IMR-90 (cell line): ENCODE results near the gene WDR48. TPM values are rescaled to one million over a fixed set of nuclear protein-coding genes. Genes with fewer than 3 reads are reported as not detected.

Experiments used
- ATAC-seq: fragments of 200-7000 bp; cut with Tn5 transposase; 2 replicates; pipeline ENCODE4 v1.9.1; 2020; ENCODE audit warnings: low read depth, mild to moderate bottlenecking, moderate library complexity
- BruUV-seq: library from RNA; stranded (reverse); fragments of 400-500 nt; replicated peaks from 2 replicates; lab custom pipeline; 2021; lab: Mats Ljungman, UMichigan
- CTCF ChIA-PET: fragments of 300-600 bp; formaldehyde crosslinking; extraction: SDS; loops from one replicate; lab custom pipeline; 2021; ENCODE audit warnings: antibody characterized with exemption; lab: Yijun Ruan, JAX
- POLR2A ChIA-PET: fragments of 300-600 bp; sonication (Branson Sonifier 250); formaldehyde crosslinking; loops from one replicate; lab custom pipeline; 2022; ENCODE audit warnings: antibody characterized with exemption; ENCODE audit not compliant: unreplicated experiment; lab: Charles Lee
- DNase-seq: peaks from one replicate; pipeline ENCODE4 v3.0.0; 2013
- H2AFZ ChIP-seq: replicated peaks from 2 replicates; pipeline ENCODE3; 2013; ENCODE audit warnings: low read length, mild to moderate bottlenecking; ENCODE audit not compliant: poor library complexity
- H2AK5ac ChIP-seq: 2 replicates; pipeline ENCODE4 v1.6.1; 2013; ENCODE audit warnings: low read depth, low read length, inconsistent platforms
- H2AK9ac ChIP-seq: replicated peaks from 2 replicates; pipeline ENCODE3; 2013; ENCODE audit warnings: mild to moderate bottlenecking, low read depth, low read length, moderate library complexity; ENCODE audit not compliant: poor library complexity
- H2BK120ac ChIP-seq: 2 replicates; pipeline ENCODE4 v1.6.1; 2013; ENCODE audit warnings: low read depth, low read length, inconsistent platforms
- H2BK15ac ChIP-seq: 3 replicates; pipeline ENCODE4 v1.6.1; 2013; ENCODE audit warnings: low read depth, low read length, inconsistent platforms
- H2BK20ac ChIP-seq: 2 replicates; pipeline ENCODE4 v1.6.1; 2013; ENCODE audit warnings: low read depth, mild to moderate bottlenecking, inconsistent platforms, low read length, moderate library complexity
- H2BK5ac ChIP-seq: 2 replicates; pipeline ENCODE4 v1.6.1; 2013; ENCODE audit warnings: mild to moderate bottlenecking, low read depth, low read length, inconsistent platforms; ENCODE audit not compliant: poor library complexity, severe bottlenecking
- H3K14ac ChIP-seq: replicated peaks from 2 replicates; pipeline ENCODE4 v1.6.1; 2013; ENCODE audit warnings: low read depth, low read length, inconsistent platforms
- H3K18ac ChIP-seq: 2 replicates; pipeline ENCODE4 v1.6.1; 2013; ENCODE audit warnings: low read depth, low read length, control low read depth
- H3K23ac ChIP-seq: 2 replicates; pipeline ENCODE4 v1.6.1; 2013; ENCODE audit warnings: low read depth, low read length, inconsistent platforms
- H3K27ac ChIP-seq: 2 replicates; pipeline ENCODE4 v1.5.1; 2013; ENCODE audit warnings: mild to moderate bottlenecking, control low read depth, low read length; ENCODE audit not compliant: insufficient read depth
- H3K27me3 ChIP-seq: 2 replicates; pipeline ENCODE4 v1.6.1; 2013; ENCODE audit warnings: low read length; ENCODE audit not compliant: control insufficient read depth, insufficient read depth
- H3K36me3 ChIP-seq: 2 replicates; pipeline ENCODE4 v1.6.1; 2013; ENCODE audit warnings: low read length, mixed read lengths; ENCODE audit not compliant: control insufficient read depth, insufficient read depth
- H3K4ac ChIP-seq: 2 replicates; pipeline ENCODE4 v1.6.1; 2013; ENCODE audit warnings: low read depth, low read length, inconsistent platforms
- H3K4me1 ChIP-seq: 2 replicates; pipeline ENCODE4 v1.6.1; 2013; ENCODE audit warnings: low read length, mixed read lengths; ENCODE audit not compliant: control insufficient read depth, insufficient read depth
- H3K4me2 ChIP-seq: 2 replicates; pipeline ENCODE4 v1.6.1; 2013; ENCODE audit warnings: low read depth, mild to moderate bottlenecking, control low read depth, low read length, moderate library complexity
- H3K4me3 ChIP-seq: 2 replicates; pipeline ENCODE4 v1.5.1; 2013; ENCODE audit warnings: low read depth, mild to moderate bottlenecking, control low read depth, low read length, moderate library complexity; ENCODE audit not compliant: insufficient read depth
- H3K56ac ChIP-seq: 2 replicates; pipeline ENCODE4 v1.6.1; 2013; ENCODE audit warnings: low read length, inconsistent platforms; ENCODE audit not compliant: insufficient read depth; ENCODE audit errors: extremely low read depth
- H3K79me1 ChIP-seq, 2 experiments: 2 replicates each; pipeline ENCODE4 v1.6.1; 2013; ENCODE audit warnings: low read length in 2 of 2, inconsistent platforms in 1 of 2, low read depth in 1 of 2
- H3K9ac ChIP-seq: 2 replicates; pipeline ENCODE4 v1.6.1; 2013; ENCODE audit warnings: low read depth, low read length, control low read depth
- H3K9me1 ChIP-seq: 2 replicates; pipeline ENCODE4 v1.6.1; 2013; ENCODE audit warnings: low read length, inconsistent platforms; ENCODE audit not compliant: insufficient read depth
- H3K9me3 ChIP-seq: 2 replicates; pipeline ENCODE4 v1.6.1; 2013; ENCODE audit warnings: low read length; ENCODE audit not compliant: control insufficient read depth, insufficient read depth
- H4K20me1 ChIP-seq: 2 replicates; pipeline ENCODE4 v1.6.1; 2013; ENCODE audit warnings: low read length, inconsistent platforms; ENCODE audit not compliant: insufficient read depth
- H4K5ac ChIP-seq: 2 replicates; pipeline ENCODE4 v1.6.1; 2013; ENCODE audit warnings: mild to moderate bottlenecking, low read depth, low read length, control low read depth
- H4K8ac ChIP-seq, 2 experiments: 2 replicates each; pipeline ENCODE4 v1.6.1; 2013; ENCODE audit warnings: low read depth in 2 of 2, low read length in 2 of 2, control low read depth in 1 of 2, inconsistent platforms in 1 of 2
- H4K91ac ChIP-seq: 2 replicates; pipeline ENCODE4 v1.6.1; 2013; ENCODE audit warnings: low read depth, low read length, inconsistent platforms; ENCODE audit not compliant: insufficient read depth
- BHLHE40 ChIP-seq: fragments of 150-350 bp; IDR thresholded peaks from 2 replicates; pipeline ENCODE4 v1.6.1; 2016; ENCODE audit warnings: mild to moderate bottlenecking, low read depth, low read length
- CEBPB ChIP-seq: IDR thresholded peaks from 2 replicates; pipeline ENCODE4 v1.6.1; 2012; ENCODE audit warnings: low read depth, low read length, improper control_type of control experiment
- CTCF ChIP-seq: conservative IDR thresholded peaks from 2 replicates; pipeline ENCODE4 v1.5.1; 2012; ENCODE audit warnings: mild to moderate bottlenecking, low read depth, low read length, improper control_type of control experiment
- FOS ChIP-seq: fragments of 150-350 bp; IDR thresholded peaks from 2 replicates; pipeline ENCODE4 v1.6.1; 2016; ENCODE audit warnings: low read depth, low read length
- MAFK ChIP-seq: IDR thresholded peaks from 2 replicates; pipeline ENCODE4 v1.6.1; 2012; ENCODE audit warnings: low read depth, low read length, improper control_type of control experiment
- NFE2L2 ChIP-seq: fragments of 150-350 bp; IDR thresholded peaks from 2 replicates; pipeline ENCODE4 v1.6.1; 2016; ENCODE audit warnings: low read depth, mild to moderate bottlenecking, low read length
- USF2 ChIP-seq: fragments of 150-350 bp; IDR thresholded peaks from 2 replicates; pipeline ENCODE4 v1.6.1; 2017; ENCODE audit warnings: mild to moderate bottlenecking, antibody characterized with exemption, low read length, low read depth
- WGBS, 2 experiments: methylation state at CpG; one replicate each; pipeline versions ENCODE4 v1.1.5 to v1.1.7; 2013; ENCODE audit warnings: missing lambda C conversion rate in 2 of 2; ENCODE audit not compliant: insufficient read length in 1 of 2; ENCODE audit errors: extremely low coverage in 2 of 2; 5-methylcytosine and 5-hydroxymethylcytosine counted together
- dilution Hi-C: fragments of 300-500 bp; cut with HindIII; formaldehyde crosslinking; loops from one replicate; pipeline ENCODE4 v1.14.3; 2018; ENCODE audit warnings: low sequenced_read_pairs; ENCODE audit not compliant: unreplicated experiment
- in situ Hi-C: fragments of 300-500 bp; cut with MboI; formaldehyde crosslinking; loops from 3 replicates; pipeline ENCODE4 v1.14.3; 2019; ENCODE audit warnings: low sequenced_read_pairs, inconsistent platforms, mixed read lengths
- intact Hi-C: fragments of 100-400 bp; cut with micrococcal nuclease; formaldehyde crosslinking; loops from 2 replicates; pipeline ENCODE4 v1.10.0; 2022
- polyA plus RNA-seq, 3 experiments: library from polyadenylated mRNA; depleted of rRNA; stranded (reverse); fragments of >200 nt; gene quantifications; 2 replicates each; pipeline ENCODE4 v1.2.3, GENCODE V29; 2012; ENCODE audit warnings: low replicate concordance in 1 of 3
- total RNA-seq: library from RNA; depleted of rRNA; stranded (reverse); fragments of >200 nt; gene quantifications from 2 replicates; pipeline ENCODE4 v1.2.3, GENCODE V29; 2012

WDR48 gene
- total and polyA plus RNA-seq, 2 of the 4 experiments (the other 2 are of a cell fraction) = 14.4 to 41.2 TPM

GRCh38 chr3:39067286-39067685 lies 15.5 kb downstream of the WDR48 start:
- H3K79me1 ChIP-seq = peaks cover 16 to 19% of the 10 kb centered on the region in 2 experiments; a peak in 3 of 4 replicates
- dilution Hi-C loops = no loop called here
- ChIA-PET CTCF (no interaction called here), POLR2A (no interaction called here)
- H4K20me1 ChIP-seq = peaks cover 4% of the 10 kb centered on the region; the same call in 1 of the 2 replicates
- no peak overlapping the region for H3K4me3 ChIP-seq
- H3K27me3 ChIP-seq = no peaks in the 10 kb centered on the region
- no peak overlapping the region for H3K14ac ChIP-seq
- no peak overlapping the region for H3K9ac ChIP-seq
- no CpG with 5 or more reads among the region's 1 CpG for WGBS, 2 experiments
- no peak overlapping the region for H2BK5ac ChIP-seq
- H3K9me3 ChIP-seq = no peaks in the 10 kb centered on the region
- peaks cover 2% of the 10 kb centered on the region; the same call in 1 of the 2 replicates for H3K4me1 ChIP-seq
- H3K4ac ChIP-seq = no peak overlapping the region
- ATAC-seq = no peak
- H2AK5ac ChIP-seq = no peak overlapping the region
- TF ChIP-seq NFE2L2 (no peak), BHLHE40 (no peak), CTCF (no peak), MAFK (no peak), USF2 (no peak), FOS (no peak), CEBPB (no peak)
- no peak overlapping the region for H2AK9ac ChIP-seq
- H3K4me2 ChIP-seq = no peak overlapping the region
- intact Hi-C loops = no loop called here
- H3K9me1 ChIP-seq = no peaks in the 10 kb centered on the region
- no peak for DNase-seq
- no peak overlapping the region for H2BK20ac ChIP-seq
- H3K56ac ChIP-seq = no peak overlapping the region
- no peak overlapping the region for H4K5ac ChIP-seq
- peaks cover 11% of the 10 kb centered on the region; the same call in 1 of the 2 replicates for H3K36me3 ChIP-seq
- H3K23ac ChIP-seq = no peak overlapping the region
- H4K91ac ChIP-seq = no peak overlapping the region
- BruUV-seq = no TSS peak
- no peak overlapping the region for H4K8ac ChIP-seq
- H3K27ac ChIP-seq = no peak overlapping the region
- H3K18ac ChIP-seq = no peak overlapping the region
- no peak overlapping the region for H2BK120ac ChIP-seq
- no peak overlapping the region for H2AFZ ChIP-seq
- in situ Hi-C loops = no loop called here
- no peak overlapping the region for H2BK15ac ChIP-seq
